Activated CD4-positive, alpha-beta T cell treated with anti-CD3 and anti-CD28 coated beads, Interleukin-2, amount 10 ng/mL, durations not matched to agents 24 days and 14 days (primary cell): Measurements from ENCODE around the gene CLSTN1. TPM values are rescaled to one million over a fixed set of nuclear protein-coding genes. Genes with fewer than 3 reads are reported as not detected.
A peak's percentile ranks its signal among the peaks of the same experiment; 100 is the strongest.

ENCODE experiments used
- DNase-seq: peaks from one replicate; pipeline ENCODE4 v3.0.0; 2022
- H3K27ac Mint-ChIP-seq: one replicate; pipeline ENCODE4 v1.8.0; 2022; ENCODE audit warnings: mild to moderate bottlenecking, mixed read lengths
- H3K27me3 Mint-ChIP-seq: one replicate; pipeline ENCODE4 v1.8.0; 2022; ENCODE audit warnings: mixed read lengths
- H3K36me3 Mint-ChIP-seq: one replicate; pipeline ENCODE4 v1.8.0; 2022; ENCODE audit warnings: low read depth, mild to moderate bottlenecking, mixed read lengths
- H3K4me1 Mint-ChIP-seq: one replicate; pipeline ENCODE4 v1.8.0; 2021; ENCODE audit warnings: mixed read lengths
- H3K4me3 Mint-ChIP-seq: one replicate; pipeline ENCODE4 v1.8.0; 2022; ENCODE audit warnings: mild to moderate bottlenecking, moderate library complexity, mixed read lengths
- H3K9me3 Mint-ChIP-seq: one replicate; pipeline ENCODE4 v1.8.0; 2021; ENCODE audit warnings: mixed read lengths
- intact Hi-C: fragments of 100-400 bp; cut with micrococcal nuclease; formaldehyde crosslinking; loops from one replicate; pipeline ENCODE4 v1.15.1; 2023
- total RNA-seq: library from RNA; stranded (reverse); gene quantifications from 2 replicates; pipeline ENCODE4 v1.2.3, GENCODE V29; 2022

CLSTN1 gene
- total RNA-seq, 1 donor from 2014 or later: 43.8 TPM

DNA sequence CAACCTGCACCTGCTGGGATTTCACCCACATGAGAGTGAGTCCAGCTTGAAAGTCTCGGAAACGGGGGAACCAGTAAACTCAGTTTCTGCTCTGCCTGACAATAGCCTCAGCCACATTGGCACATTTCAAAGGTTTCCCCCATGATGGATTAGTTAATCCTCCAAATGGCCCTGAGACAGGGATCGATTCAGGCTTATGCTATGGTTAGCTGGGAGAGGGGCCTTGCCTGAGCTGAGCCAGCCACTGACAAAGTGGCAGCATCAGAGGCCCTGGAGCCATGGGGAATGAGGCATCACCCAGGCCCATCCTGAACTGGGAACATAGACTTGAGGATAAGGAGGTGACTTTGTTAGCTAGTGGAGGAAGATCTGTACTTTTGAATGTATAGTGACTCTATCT, 2.9 kb upstream of the CLSTN1 start:
- H3K27ac Mint-ChIP-seq: no peak overlapping the region
- H3K4me1 Mint-ChIP-seq: peaks cover 27% of the 10 kb centered on the region
- H3K4me3 Mint-ChIP-seq: no peak overlapping the region
- DNase-seq: no peak
- intact Hi-C loops: loop anchor here (10.0 kb wide), 2 partner anchors 102 to 868 kb away; no protein-coding TSS in a partner anchor
- peaks cover 6% of the 10 kb centered on the region for H3K27me3 Mint-ChIP-seq
- H3K36me3 Mint-ChIP-seq: peaks cover 2% of the 10 kb centered on the region
- no peaks in the 10 kb centered on the region for H3K9me3 Mint-ChIP-seq

DNA sequence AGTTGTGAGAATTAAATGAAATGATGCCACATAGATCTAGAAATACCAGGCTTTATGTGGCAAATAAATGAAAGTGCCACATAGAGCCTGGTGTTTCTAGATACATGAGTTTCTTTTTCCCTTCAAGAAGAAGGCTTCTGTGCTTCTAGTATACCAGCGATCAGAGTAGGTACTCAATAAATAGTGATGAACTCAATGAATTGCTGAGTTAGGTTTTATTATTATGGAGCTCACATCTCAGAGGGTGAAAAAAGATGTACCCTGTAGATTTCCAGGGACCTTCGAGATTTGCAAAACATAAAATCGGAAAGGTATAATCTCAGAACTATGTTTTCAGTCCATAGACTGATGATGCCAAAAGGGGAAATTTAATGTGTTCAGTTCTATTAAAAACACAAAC, 2.3 kb upstream of the CLSTN1 start:
- Mint-ChIP-seq H3K4me1 (peaks cover 27% of the 10 kb centered on the region), H3K36me3 (peaks cover 2% of the 10 kb centered on the region), H3K4me3 (no peak overlapping the region), H3K9me3 (no peaks in the 10 kb centered on the region), H3K27me3 (peaks cover 6% of the 10 kb centered on the region), H3K27ac (no peak overlapping the region)
- DNase-seq: no peak
- intact Hi-C loops: loop anchor here (10.0 kb wide), 2 partner anchors 101 to 869 kb away; no protein-coding TSS in a partner anchor

DNA sequence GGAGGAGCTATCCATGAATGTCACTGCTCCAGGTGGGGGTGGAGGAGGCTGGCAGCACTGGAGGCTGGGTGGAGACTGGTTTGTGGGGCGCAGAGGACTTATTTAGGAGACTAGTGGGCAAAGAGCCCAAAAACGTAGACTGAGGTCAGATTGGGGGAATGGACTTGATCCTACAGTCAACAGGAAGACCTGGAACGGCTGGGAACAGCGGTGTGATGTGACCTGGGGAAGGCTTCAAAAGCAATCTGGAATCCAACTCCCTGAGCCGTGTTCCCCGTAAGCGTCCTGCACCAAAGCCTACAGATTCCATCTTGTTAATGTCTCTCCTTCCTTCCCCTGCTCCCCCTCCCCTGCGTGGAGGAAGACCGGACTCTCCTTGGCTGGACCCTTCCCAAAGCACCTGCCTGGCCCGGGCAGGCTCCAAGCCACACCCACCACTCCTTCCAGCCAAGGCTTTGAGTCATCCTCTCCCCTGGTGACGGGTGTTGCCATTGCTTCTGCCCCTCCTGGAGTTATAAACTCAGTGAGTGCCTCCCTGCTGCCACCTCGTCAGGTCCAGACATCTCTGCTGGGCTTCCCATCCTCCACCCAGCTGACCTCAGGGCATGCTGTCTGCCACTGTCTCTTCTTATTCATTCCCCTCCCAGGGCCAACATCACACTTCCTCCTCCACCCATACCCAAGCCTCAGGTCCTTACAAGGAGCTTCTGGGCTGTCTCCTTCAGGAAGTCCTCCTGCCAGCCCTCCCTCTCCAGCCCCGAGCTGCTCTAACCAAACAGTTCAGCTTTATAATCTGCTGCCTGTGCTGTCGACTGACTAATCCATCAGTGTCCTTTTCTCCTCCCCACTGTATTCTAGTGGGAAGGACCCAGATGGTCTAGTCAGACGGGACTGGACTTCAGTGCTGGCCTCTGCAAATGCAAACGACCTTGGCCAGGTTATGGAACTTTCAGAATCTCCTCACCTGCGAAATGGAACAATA, 1.6 kb upstream of the CLSTN1 start:
- H3K27ac Mint-ChIP-seq: peak overlapping the region; percentile 48
- peaks cover 6% of the 10 kb centered on the region for H3K27me3 Mint-ChIP-seq
- intact Hi-C loops: loop anchor here (10.0 kb wide), 2 partner anchors 101 to 869 kb away; no protein-coding TSS in a partner anchor

DNA sequence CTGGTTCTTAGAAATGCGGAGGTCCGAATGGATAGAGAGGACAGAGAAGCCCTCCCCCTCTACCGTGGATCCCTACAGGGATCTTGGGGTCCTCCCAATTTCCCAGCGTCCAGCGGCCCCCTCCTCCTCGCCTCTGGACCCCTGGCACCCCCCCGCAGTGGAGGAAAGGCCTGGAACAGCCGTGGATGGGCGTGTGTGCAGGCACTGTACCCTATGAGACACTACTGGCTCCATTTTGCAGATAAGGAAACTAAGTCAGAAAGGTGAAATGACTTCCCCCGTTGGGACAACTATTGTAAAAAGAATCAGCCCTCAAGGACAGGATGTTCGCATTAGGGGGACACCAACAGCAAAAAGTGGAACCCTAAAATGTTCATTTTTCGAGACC, 931 bp upstream of the CLSTN1 start:
- Mint-ChIP-seq H3K4me1 (peaks cover 35% of the 10 kb centered on the region), H3K9me3 (no peaks in the 10 kb centered on the region), H3K27me3 (peaks cover 6% of the 10 kb centered on the region), H3K27ac (peak overlapping the region; percentile 21), H3K36me3 (peaks cover 7% of the 10 kb centered on the region), H3K4me3 (peak overlapping the region; percentile 51)
- intact Hi-C loops: loop anchor here (5.0 to 10.0 kb wide), 3 partner anchors 43 to 870 kb away; no protein-coding TSS in a partner anchor
- DNase-seq: peak; percentile 61

More for the DNA sequence above, 1.6 kb upstream of the CLSTN1 start:
- peak overlapping the region; percentile 51 for H3K4me3 Mint-ChIP-seq
- H3K4me1 Mint-ChIP-seq: peaks cover 30% of the 10 kb centered on the region
- H3K9me3 Mint-ChIP-seq: no peaks in the 10 kb centered on the region
- peaks cover 4% of the 10 kb centered on the region for H3K36me3 Mint-ChIP-seq
- DNase-seq: peak; percentile 79

DNA sequence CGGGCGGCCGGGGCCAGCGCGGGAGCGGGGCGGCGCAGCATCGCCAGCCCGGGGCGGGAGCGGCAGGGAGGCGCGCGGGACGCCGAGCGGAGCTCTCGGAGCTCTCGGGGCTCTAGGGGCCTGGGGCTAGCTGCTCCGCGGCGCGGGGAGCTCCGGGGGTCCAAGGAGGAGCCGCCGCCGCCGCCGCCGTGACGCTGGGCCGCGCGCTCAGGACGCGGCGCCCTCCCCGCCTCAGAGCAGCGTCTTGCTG, 147 bp downstream of the CLSTN1 start:
- Mint-ChIP-seq H3K27me3 (peaks cover 6% of the 10 kb centered on the region), H3K4me3 (peak overlapping the region; percentile 59), H3K9me3 (no peaks in the 10 kb centered on the region), H3K36me3 (peaks cover 7% of the 10 kb centered on the region), H3K27ac (no peak overlapping the region), H3K4me1 (peaks cover 35% of the 10 kb centered on the region)
- no peak for DNase-seq
- intact Hi-C loops: loop anchor here (1.0 to 10.0 kb wide), 6 partner anchors 23 to 871 kb away; no protein-coding TSS in a partner anchor

DNA sequence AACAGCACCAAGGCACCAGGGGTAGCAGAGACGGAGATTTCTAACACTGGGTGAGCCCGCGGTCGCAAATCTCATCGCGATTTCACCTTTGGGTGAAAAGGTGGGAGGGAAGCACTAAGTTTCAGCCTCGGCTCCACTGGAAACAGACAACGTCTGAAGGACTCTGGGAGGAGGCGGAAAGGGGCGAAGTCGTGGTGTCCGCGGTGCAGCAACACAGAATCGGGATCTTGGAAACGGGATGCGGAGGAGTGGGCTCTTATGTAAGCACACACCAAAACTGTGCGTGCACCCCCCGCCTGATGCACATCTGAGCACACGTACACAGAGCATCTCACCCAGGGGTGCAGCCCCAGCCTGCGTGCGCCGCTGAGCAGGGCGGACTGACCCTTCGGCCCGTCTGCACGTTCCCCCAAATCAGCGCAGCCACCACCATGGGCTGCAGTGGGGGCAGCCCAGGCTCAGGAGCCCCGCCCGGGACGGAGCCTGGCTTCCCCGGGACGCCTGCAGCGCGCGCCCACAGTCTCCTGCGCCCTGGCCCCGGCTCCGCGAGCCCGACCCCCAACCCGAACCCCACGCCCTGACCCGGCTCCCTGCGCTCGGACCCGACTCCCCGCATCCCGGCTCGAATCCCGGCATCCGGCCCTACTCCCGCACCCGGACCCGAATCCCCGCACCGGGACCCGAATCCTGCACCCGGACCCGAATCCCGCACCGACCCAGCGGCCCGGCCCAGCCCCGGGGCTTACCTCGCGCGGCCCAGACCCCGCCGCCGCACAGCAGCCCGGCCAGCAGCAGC, 670 bp downstream of the CLSTN1 start:
- Mint-ChIP-seq H3K4me3 (peak overlapping the region; percentile 92), H3K27ac (peak overlapping the region; percentile 82), H3K27me3 (peaks cover 6% of the 10 kb centered on the region), H3K36me3 (peaks cover 7% of the 10 kb centered on the region), H3K9me3 (no peaks in the 10 kb centered on the region), H3K4me1 (peaks cover 35% of the 10 kb centered on the region)
- peak; percentile 77 for DNase-seq
- intact Hi-C loops: loop anchor here (1.0 to 10.0 kb wide), 6 partner anchors 22 to 872 kb away; no protein-coding TSS in a partner anchor

DNA sequence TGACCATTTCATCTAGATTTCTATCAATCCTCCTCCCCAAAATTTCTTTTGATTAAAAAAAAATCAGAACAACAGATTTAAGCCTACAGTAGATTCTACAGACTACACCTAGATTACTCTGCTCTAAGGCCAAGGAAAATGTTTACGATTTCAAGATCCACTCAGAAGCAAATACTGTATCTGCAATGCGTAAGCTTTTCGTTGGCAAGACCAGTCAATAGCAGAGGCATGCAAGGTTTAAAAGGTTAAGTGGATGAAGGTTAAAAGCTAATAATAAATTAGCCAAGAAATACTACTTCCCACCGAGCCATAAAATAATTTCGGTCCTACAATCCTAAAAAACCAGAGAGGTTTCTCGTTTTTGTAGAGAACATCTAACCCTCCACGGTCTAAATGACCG, 1.3 kb downstream of the CLSTN1 start:
- peaks cover 32% of the 10 kb centered on the region for H3K4me1 Mint-ChIP-seq
- peak overlapping the region; percentile 82 for H3K27ac Mint-ChIP-seq
- intact Hi-C loops: loop anchor here (2.0 to 10.0 kb wide), 5 partner anchors 22 to 872 kb away; no protein-coding TSS in a partner anchor
- DNase-seq: no peak
- H3K36me3 Mint-ChIP-seq: peaks cover 7% of the 10 kb centered on the region
- H3K9me3 Mint-ChIP-seq: no peaks in the 10 kb centered on the region
- H3K27me3 Mint-ChIP-seq: peaks cover 2% of the 10 kb centered on the region
- H3K4me3 Mint-ChIP-seq: peak overlapping the region; percentile 92

DNA sequence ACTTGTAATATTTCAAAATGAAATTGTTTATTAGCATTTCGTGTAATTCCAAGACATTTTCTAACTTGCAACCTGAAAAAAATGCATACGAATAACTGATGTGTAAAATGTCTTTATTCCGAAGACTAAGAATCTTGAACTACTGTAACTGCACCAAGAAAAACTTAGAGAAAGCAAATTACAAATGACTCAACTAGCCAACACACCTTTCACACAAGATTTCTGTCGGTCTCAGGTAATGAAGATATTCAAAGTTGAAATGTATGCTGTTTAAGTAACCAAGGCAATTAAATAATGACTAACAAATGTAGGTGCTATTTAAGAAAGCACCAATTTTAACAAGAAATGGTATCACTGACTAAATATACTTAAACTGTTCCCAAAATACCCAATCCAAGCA, 2.1 kb downstream of the CLSTN1 start:
- Mint-ChIP-seq H3K4me3 (peak overlapping the region; percentile 92), H3K9me3 (no peaks in the 10 kb centered on the region), H3K4me1 (peaks cover 32% of the 10 kb centered on the region), H3K36me3 (peaks cover 11% of the 10 kb centered on the region), H3K27ac (no peak overlapping the region), H3K27me3 (no peaks in the 10 kb centered on the region)
- intact Hi-C loops: loop anchor here (2.0 to 10.0 kb wide), 5 partner anchors 21 to 873 kb away; no protein-coding TSS in a partner anchor
- DNase-seq: no peak

DNA sequence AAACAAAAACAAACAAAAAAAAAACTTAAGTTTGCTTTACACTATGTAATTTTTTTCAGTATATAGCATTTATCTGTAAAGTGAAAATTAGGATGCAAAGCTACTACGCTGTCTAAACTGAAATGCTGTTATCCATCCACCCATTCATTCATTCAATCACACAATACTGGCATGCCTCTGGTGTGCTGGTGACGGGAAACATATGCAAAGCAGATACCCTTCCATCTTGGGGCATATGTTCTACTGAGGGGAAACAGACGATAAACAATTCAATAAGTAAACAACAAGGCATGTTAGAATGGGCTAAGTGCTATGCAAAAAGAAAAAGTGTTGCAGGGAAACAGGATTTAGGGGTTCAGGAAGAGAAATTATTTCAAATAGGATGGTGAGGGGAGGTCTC, 3.2 kb downstream of the CLSTN1 start:
- Mint-ChIP-seq H3K9me3 (no peaks in the 10 kb centered on the region), H3K27ac (no peak overlapping the region), H3K4me3 (peak overlapping the region; percentile 28), H3K4me1 (peaks cover 32% of the 10 kb centered on the region), H3K27me3 (no peaks in the 10 kb centered on the region), H3K36me3 (peaks cover 15% of the 10 kb centered on the region)
- intact Hi-C loops: loop anchor here (5.0 to 10.0 kb wide), 3 partner anchors 47 to 874 kb away; no protein-coding TSS in a partner anchor
- DNase-seq: no peak

DNA sequence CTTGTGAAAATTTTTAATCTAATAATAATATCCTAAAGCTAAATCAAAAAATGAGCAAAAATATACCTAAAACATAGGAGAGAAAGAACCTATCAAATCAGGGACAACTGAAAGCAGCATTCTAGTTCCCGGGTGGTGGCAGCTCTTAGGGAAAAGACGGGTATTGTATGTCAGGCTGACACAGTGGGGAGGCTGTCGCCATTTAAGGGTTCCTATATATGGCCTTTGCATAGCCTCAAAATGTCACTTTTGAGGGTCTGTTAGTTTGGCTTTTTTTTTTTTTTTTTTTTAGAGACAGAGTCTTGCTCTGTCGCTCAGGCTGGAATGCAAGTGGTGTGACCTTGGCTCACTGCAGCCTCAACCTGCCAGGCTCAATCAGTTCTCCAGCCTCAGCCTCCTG, 6.0 kb downstream of the CLSTN1 start:
- H3K27me3 Mint-ChIP-seq: no peaks in the 10 kb centered on the region
- peaks cover 24% of the 10 kb centered on the region for H3K4me1 Mint-ChIP-seq
- no peaks in the 10 kb centered on the region for H3K9me3 Mint-ChIP-seq
- no peak overlapping the region for H3K4me3 Mint-ChIP-seq
- no peak overlapping the region for H3K27ac Mint-ChIP-seq
- intact Hi-C loops: no loop called here
- DNase-seq: no peak
- peaks cover 22% of the 10 kb centered on the region for H3K36me3 Mint-ChIP-seq

DNA sequence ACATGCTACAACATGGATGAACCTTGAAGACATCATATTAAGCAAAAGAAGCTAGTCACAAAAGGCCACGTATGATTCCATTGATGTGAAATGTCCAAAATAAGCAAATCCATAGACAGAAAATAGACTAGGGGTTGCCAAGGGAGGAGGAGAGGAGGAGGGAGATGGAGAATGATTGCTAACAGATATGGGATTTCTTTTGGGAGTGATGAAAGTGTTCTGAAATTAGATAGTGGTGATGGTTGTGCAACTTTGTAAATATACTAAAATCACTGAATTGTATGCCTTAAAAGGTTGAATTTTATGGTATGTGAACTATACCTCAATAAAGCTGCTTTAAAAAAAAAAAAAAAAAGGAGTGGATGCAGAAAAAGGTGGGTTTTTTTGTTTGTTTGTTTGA, 7.6 kb downstream of the CLSTN1 start:
- intact Hi-C loops: no loop called here
- DNase-seq: no peak
- H3K4me3 Mint-ChIP-seq: no peak overlapping the region
- no peaks in the 10 kb centered on the region for H3K9me3 Mint-ChIP-seq
- H3K27me3 Mint-ChIP-seq: no peaks in the 10 kb centered on the region
- no peak overlapping the region for H3K27ac Mint-ChIP-seq
- H3K36me3 Mint-ChIP-seq: peaks cover 20% of the 10 kb centered on the region
- peaks cover 13% of the 10 kb centered on the region for H3K4me1 Mint-ChIP-seq

DNA sequence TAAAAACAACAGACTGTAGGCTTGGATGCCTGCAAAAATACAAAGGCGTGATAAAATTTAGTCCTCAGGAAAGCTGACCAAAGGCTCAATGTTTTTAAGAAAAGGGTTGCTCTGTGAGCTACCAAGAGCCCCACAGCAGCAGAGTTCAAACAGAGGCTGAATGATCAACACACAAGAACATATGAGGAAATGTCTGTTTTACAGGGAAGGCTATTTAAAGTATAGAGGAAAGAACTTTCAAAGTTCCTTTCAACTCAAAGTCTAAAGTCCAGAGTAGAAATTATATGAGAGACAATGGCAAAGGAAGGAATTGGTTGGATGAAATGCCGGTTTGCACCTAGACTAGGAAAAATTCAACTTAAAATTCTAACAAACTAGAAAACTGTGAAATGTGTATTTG, 8.6 kb downstream of the CLSTN1 start:
- Mint-ChIP-seq H3K4me3 (no peak overlapping the region), H3K9me3 (no peaks in the 10 kb centered on the region), H3K36me3 (peaks cover 17% of the 10 kb centered on the region), H3K27me3 (no peaks in the 10 kb centered on the region), H3K4me1 (peaks cover 13% of the 10 kb centered on the region), H3K27ac (no peak overlapping the region)
- intact Hi-C loops: no loop called here
- DNase-seq: no peak

DNA sequence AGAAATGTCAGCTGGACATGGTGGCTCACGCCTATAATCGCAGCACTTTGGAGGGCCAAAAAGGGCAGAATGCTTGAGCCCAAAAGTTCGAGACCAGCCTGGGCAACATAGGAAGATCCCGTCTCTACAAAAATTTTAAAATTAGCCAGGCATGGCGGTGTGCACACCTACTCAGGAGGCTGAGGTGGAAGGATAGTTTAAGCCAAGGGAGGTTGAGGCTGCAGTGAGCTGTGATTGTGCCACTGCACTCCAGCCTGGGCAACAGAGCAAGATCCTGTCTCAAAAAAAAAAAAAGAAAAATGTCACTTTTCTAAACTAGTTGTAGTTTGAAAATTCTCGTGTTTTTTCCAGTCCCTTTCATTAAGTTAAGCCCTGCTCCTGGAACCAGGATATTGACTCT, 9.1 kb downstream of the CLSTN1 start:
- Mint-ChIP-seq H3K27me3 (no peaks in the 10 kb centered on the region), H3K4me3 (no peak overlapping the region), H3K27ac (no peak overlapping the region), H3K9me3 (no peaks in the 10 kb centered on the region), H3K36me3 (peaks cover 15% of the 10 kb centered on the region), H3K4me1 (peaks cover 11% of the 10 kb centered on the region)
- intact Hi-C loops: no loop called here
- DNase-seq: no peak
